Progenitor cell of endocrine pancreas (in vitro differentiated cells): ENCODE data around the gene SSR1. TPM values are rescaled to one million over a fixed set of nuclear protein-coding genes. Genes with fewer than 3 reads are reported as not detected.

Source experiments
- DNase-seq: peaks from one replicate; pipeline ENCODE4 v3.0.0; 2021; ENCODE audit warnings: low spot score; ENCODE audit not compliant: unreplicated experiment
- H3K27ac Mint-ChIP-seq: 2 replicates; pipeline ENCODE4 v1.8.0; 2021; ENCODE audit warnings: mild to moderate bottlenecking, moderate library complexity, mixed read lengths
- H3K27me3 Mint-ChIP-seq: 2 replicates; pipeline ENCODE4 v1.8.0; 2021; ENCODE audit warnings: mixed read lengths
- H3K36me3 Mint-ChIP-seq: 2 replicates; pipeline ENCODE4 v1.8.0; 2022; ENCODE audit warnings: mixed read lengths; ENCODE audit not compliant: insufficient read depth
- H3K4me1 Mint-ChIP-seq: 2 replicates; pipeline ENCODE4 v1.8.0; 2021; ENCODE audit warnings: low read depth, mixed read lengths
- H3K4me3 Mint-ChIP-seq: 2 replicates; pipeline ENCODE4 v1.8.0; 2021; ENCODE audit warnings: low read depth, mild to moderate bottlenecking, moderate library complexity, mixed read lengths
- H3K9me3 Mint-ChIP-seq: 2 replicates; pipeline ENCODE4 v1.8.0; 2021; ENCODE audit warnings: low read depth, mixed read lengths
- CTCF ChIP-seq: fragments of 200-600 bp; sonication (generic); IDR thresholded peaks from one replicate; pipeline ENCODE4 v1.5.0; 2021; ENCODE audit warnings: antibody characterized with exemption, mild to moderate bottlenecking; ENCODE audit not compliant: unreplicated experiment
- total RNA-seq: library from RNA; stranded (reverse); gene quantifications from 2 replicates; pipeline ENCODE4 v1.2.1, GENCODE V29; 2021

SSR1 gene
- total RNA-seq, 1 donor from 2014 or later: 113 TPM

- H3K9me3 Mint-ChIP-seq: no peaks in the 10 kb centered on the region
- H3K27me3 Mint-ChIP-seq: no peaks in the 10 kb centered on the region
- TF ChIP-seq CTCF: no peak
- no peak for DNase-seq
- H3K4me3 Mint-ChIP-seq: no peak overlapping the region
- H3K27ac Mint-ChIP-seq: peak overlapping the region; percentile 33
- H3K4me1 Mint-ChIP-seq: peaks cover 3% of the 10 kb centered on the region
- H3K36me3 Mint-ChIP-seq: peaks cover 36% of the 10 kb centered on the region
Observed at GRCh38 chr6:7300926-7301325, 12.1 kb downstream of the SSR1 start.

- H3K4me3 Mint-ChIP-seq: no peak overlapping the region
- no peaks in the 10 kb centered on the region for H3K9me3 Mint-ChIP-seq
- H3K27me3 Mint-ChIP-seq: no peaks in the 10 kb centered on the region
- DNase-seq: no peak
- peaks cover 3% of the 10 kb centered on the region for H3K4me1 Mint-ChIP-seq
- H3K27ac Mint-ChIP-seq: no peak overlapping the region
- no peak for TF ChIP-seq CTCF
- peaks cover 30% of the 10 kb centered on the region for H3K36me3 Mint-ChIP-seq
Observed at GRCh38 chr6:7298113-7298512, 14.9 kb downstream of the SSR1 start.

GRCh38 chr6:7296602-7297001 lies 16.4 kb downstream of the SSR1 start:
- Mint-ChIP-seq H3K9me3 (no peaks in the 10 kb centered on the region), H3K27me3 (no peaks in the 10 kb centered on the region), H3K27ac (no peak overlapping the region), H3K36me3 (peaks cover 28% of the 10 kb centered on the region), H3K4me3 (no peak overlapping the region), H3K4me1 (peaks cover 3% of the 10 kb centered on the region)
- no peak for DNase-seq
- no peak for TF ChIP-seq CTCF

- Mint-ChIP-seq H3K9me3 (no peaks in the 10 kb centered on the region), H3K36me3 (peaks cover 21% of the 10 kb centered on the region), H3K4me3 (no peak overlapping the region), H3K4me1 (no peaks in the 10 kb centered on the region), H3K27me3 (no peaks in the 10 kb centered on the region), H3K27ac (no peak overlapping the region)
- no peak for DNase-seq
- no peak for TF ChIP-seq CTCF
Observed at GRCh38 chr6:7295916-7296315, 17.1 kb downstream of the SSR1 start.

GRCh38 chr6:7292596-7293255 lies 20.3 kb downstream of the SSR1 start:
- Mint-ChIP-seq H3K4me1 (no peaks in the 10 kb centered on the region), H3K4me3 (no peak overlapping the region), H3K27ac (no peak overlapping the region), H3K36me3 (peaks cover 19% of the 10 kb centered on the region), H3K27me3 (no peaks in the 10 kb centered on the region), H3K9me3 (no peaks in the 10 kb centered on the region)
- TF ChIP-seq CTCF: no peak
- DNase-seq: no peak
